Gastrocnemius medialis (tissue), 4 donors: ENCODE measurements around the gene LPA. TPM values are rescaled to one million over a fixed set of nuclear protein-coding genes. Genes with fewer than 3 reads are reported as not detected.

ENCODE experiments used
- ATAC-seq, 2 donors: fragments of 150-250 bp; one replicate each; pipeline ENCODE4 v1.9.1; 2016
- DNase-seq, 2 donors: peaks; one replicate each; pipeline ENCODE4 v3.0.0-alpha.2; 2019
- H3K27ac ChIP-seq, 4 donors: fragments of 200-600 bp; sonication (generic); 1 replicate in 1 of 4; 2 replicates in 3 of 4; pipeline ENCODE4 v1.5.1; 2016 to 2018; ENCODE audit warnings: mild to moderate bottlenecking in 2 of 4, moderate library complexity in 1 of 4
- H3K27me3 ChIP-seq, 3 donors: fragments of 200-600 bp; sonication (generic) in 2 of 3; 1 replicate in 1 of 3; 2 replicates in 2 of 3; pipeline versions ENCODE4 v1.5.1 to v1.6.0; 2016 to 2019; ENCODE audit warnings: mild to moderate bottlenecking in 1 of 3, moderate library complexity in 1 of 3
- H3K36me3 ChIP-seq, 2 donors: fragments of 200-600 bp; sonication (generic) in 1 of 2; one replicate each; pipeline ENCODE4 v1.5.1; 2017 to 2018
- H3K4me1 ChIP-seq, 2 donors: fragments of 200-600 bp; sonication (generic) in 1 of 2; one replicate each; pipeline ENCODE4 v1.5.1; 2016 to 2017; ENCODE audit warnings: mild to moderate bottlenecking in 2 of 2
- H3K4me3 ChIP-seq, 4 donors: fragments of 200-600 bp; sonication (generic) in 3 of 4; 1 replicate in 1 of 4; 2 replicates in 3 of 4; pipeline ENCODE4 v1.5.1; 2016 to 2019; ENCODE audit warnings: mild to moderate bottlenecking in 2 of 4
- H3K9me3 ChIP-seq, 3 donors: fragments of 200-600 bp; sonication (generic) in 2 of 3; 1 replicate in 1 of 3; 2 replicates in 2 of 3; pipeline ENCODE4 v1.5.1; 2016 to 2019
- POLR2A ChIP-seq, 2 donors: fragments of 450-650 bp; IDR thresholded peaks; one replicate each; pipeline ENCODE4 v1.6.1; 2017; ENCODE audit warnings: antibody characterized with exemption in 2 of 2, mild to moderate bottlenecking in 2 of 2, moderate library complexity in 2 of 2
- in situ Hi-C, 4 donors: fragments of 200-750 bp; cut with MboI; loops; one replicate each; pipeline versions ENCODE4 v1.15.0 to v1.8.0; 2017; ENCODE audit warnings: low sequenced_read_pairs in 4 of 4
- intact Hi-C: fragments of 100-400 bp; cut with DNase I; formaldehyde crosslinking; loops from one replicate; pipeline ENCODE4 v1.15.1; 2023; ENCODE audit warnings: low total_unique reads
- total RNA-seq, 4 donors: library from RNA; depleted of rRNA; stranded (reverse); fragments of >200 nt; gene quantifications; one replicate each; pipeline versions ENCODE4 v1.1.0 to v1.2.3, GENCODE V29; 2016
- TF ChIP-seq, protein P1 (sequence below), 5 experiments: fragments of 450-650 bp in 3 of 5; fragments of 200-600 bp in 2 of 5; sonication (generic) in 2 of 5; IDR thresholded peaks in 4 of 5; conservative IDR thresholded peaks in 1 of 5; 1 replicate in 4 of 5; 2 replicates in 1 of 5; pipeline ENCODE4 v1.5.1; 2016 to 2019; ENCODE audit warnings: antibody characterized with exemption in 5 of 5, mild to moderate bottlenecking in 3 of 5, moderate library complexity in 3 of 5

LPA gene
- total RNA-seq, 4 donors from 2014 or later, result not detected

DNA sequence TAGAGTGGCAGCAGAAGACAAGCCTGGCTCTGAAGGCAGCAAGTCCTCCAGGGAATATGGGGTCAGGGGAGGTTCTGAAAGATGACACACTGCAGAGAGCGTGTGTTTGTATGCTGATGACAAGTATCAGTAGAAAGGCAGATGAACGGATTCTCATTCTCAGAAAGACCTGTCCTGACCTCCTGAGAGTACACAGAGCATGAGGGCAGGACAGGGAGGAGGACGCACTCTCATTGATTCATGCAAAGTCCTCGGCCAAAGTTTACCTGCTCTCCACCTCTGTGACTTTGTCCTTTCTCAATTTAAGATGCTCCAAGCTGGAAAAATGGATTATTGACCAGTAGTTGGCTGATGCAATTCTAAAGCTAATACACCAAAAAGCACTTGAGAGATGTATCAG, 156.7 kb downstream of the LPA start:
- H3K9me3 ChIP-seq, result no peaks in the 10 kb centered on the region
- TF ChIP-seq, protein P1, sequence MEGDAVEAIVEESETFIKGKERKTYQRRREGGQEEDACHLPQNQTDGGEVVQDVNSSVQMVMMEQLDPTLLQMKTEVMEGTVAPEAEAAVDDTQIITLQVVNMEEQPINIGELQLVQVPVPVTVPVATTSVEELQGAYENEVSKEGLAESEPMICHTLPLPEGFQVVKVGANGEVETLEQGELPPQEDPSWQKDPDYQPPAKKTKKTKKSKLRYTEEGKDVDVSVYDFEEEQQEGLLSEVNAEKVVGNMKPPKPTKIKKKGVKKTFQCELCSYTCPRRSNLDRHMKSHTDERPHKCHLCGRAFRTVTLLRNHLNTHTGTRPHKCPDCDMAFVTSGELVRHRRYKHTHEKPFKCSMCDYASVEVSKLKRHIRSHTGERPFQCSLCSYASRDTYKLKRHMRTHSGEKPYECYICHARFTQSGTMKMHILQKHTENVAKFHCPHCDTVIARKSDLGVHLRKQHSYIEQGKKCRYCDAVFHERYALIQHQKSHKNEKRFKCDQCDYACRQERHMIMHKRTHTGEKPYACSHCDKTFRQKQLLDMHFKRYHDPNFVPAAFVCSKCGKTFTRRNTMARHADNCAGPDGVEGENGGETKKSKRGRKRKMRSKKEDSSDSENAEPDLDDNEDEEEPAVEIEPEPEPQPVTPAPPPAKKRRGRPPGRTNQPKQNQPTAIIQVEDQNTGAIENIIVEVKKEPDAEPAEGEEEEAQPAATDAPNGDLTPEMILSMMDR (IDR thresholded peaks at IDR 0.05 in 4 of 5, conservative IDR thresholded peaks at IDR 0.05 in 1 of 5), result no peak
- no peak for TF ChIP-seq POLR2A (IDR thresholded peaks at IDR 0.05)
- H3K4me3 ChIP-seq, result no peak overlapping the region
- no peaks in the 10 kb centered on the region for H3K4me1 ChIP-seq
- H3K27me3 ChIP-seq, result no peaks in the 10 kb centered on the region
- H3K27ac ChIP-seq, result no peak overlapping the region
- intact Hi-C loops (no loop called here), in situ Hi-C loops (no loop called here)
- DNase-seq, result no peak
- H3K36me3 ChIP-seq, result no peaks in the 10 kb centered on the region
- ATAC-seq, result no peak

DNA sequence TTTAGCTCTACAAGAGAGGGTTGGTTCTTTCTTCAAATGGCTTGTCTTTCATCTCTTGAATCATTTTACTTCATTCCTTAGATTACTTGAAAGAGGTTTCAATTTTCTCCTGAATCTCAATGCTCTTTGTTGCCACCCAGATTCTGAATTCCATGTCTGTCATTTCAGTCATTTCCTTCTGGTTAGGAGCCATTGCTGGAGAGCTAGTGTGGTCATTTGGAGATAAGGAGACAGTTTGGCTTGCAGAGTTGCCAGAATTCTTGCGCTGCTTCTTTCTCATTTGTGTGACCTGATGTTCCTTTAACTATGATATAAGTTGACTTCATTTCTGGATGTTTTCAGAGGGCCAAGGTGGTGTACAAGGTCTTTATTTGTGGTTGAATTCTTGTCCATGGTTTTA, 158.1 kb downstream of the LPA start:
- in situ Hi-C loops, result no loop called here
- Histone ChIP-seq H3K36me3 (no peaks in the 10 kb centered on the region), H3K9me3 (no peaks in the 10 kb centered on the region), H3K27ac (no peak overlapping the region), H3K4me1 (no peaks in the 10 kb centered on the region), H3K4me3 (no peak overlapping the region), H3K27me3 (no peaks in the 10 kb centered on the region)
- intact Hi-C loops, result no loop called here
- no peak for DNase-seq
- TF ChIP-seq POLR2A (IDR thresholded peaks at IDR 0.05), result no peak
- TF ChIP-seq, protein P1 (IDR thresholded peaks at IDR 0.05 in 4 of 5, conservative IDR thresholded peaks at IDR 0.05 in 1 of 5), result no peak
- ATAC-seq, result no peak

DNA sequence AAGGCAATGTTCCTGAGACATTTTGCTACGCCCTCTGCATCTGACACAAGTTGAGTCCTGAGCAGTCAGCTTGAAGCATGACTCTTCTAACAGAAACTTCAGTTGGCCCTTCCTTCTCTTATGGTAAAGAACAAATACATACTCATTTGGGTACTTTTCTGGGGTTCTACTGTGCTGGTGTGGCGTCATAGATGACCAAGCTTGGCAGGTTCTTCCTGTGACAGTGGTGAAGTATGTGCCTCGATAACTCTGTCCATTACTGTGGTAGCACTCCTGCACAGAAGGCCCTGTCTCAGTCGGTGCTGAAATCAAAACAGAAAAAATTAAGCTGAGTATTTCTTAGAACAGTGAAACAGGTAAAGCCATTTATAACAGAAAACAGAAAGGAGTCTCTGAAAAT, 163.4 kb downstream of the LPA start:
- in situ Hi-C loops, result no loop called here
- no peak overlapping the region for H3K27ac ChIP-seq
- intact Hi-C loops, result no loop called here

DNA sequence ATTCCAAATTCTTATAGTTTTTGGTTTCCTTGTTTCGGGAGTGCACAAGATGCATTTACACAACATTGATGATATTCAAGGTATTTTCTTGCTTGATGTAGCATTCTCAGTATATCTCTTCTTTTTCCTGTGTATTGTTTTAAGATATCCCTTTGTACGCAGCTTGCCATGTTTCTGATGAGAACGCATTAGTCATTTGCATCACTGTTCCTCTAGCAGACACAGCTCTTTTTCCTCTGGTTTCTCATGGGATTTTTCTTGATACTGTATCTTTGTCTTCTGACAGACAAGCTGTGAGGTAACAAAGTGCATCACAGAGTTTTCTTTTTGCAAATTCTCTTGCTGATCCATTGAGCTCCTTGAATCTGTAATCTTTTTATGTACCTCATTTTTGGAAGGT, 169.5 kb downstream of the LPA start:
- ATAC-seq, result no peak
- H3K27me3 ChIP-seq, result no peaks in the 10 kb centered on the region
- intact Hi-C loops, result no loop called here
- H3K36me3 ChIP-seq, result no peaks in the 10 kb centered on the region
- H3K4me3 ChIP-seq, result no peak overlapping the region
- no peak for DNase-seq
- in situ Hi-C loops, result no loop called here
- H3K27ac ChIP-seq, result no peak overlapping the region
- no peak for TF ChIP-seq POLR2A (IDR thresholded peaks at IDR 0.05)
- TF ChIP-seq, protein P1 (IDR thresholded peaks at IDR 0.05 in 4 of 5, conservative IDR thresholded peaks at IDR 0.05 in 1 of 5), result no peak
- no peaks in the 10 kb centered on the region for H3K9me3 ChIP-seq
- no peaks in the 10 kb centered on the region for H3K4me1 ChIP-seq

More for the DNA sequence above, 163.4 kb downstream of the LPA start:
- DNase-seq (no peak), ATAC-seq (no peak)
- H3K9me3 ChIP-seq, result no peaks in the 10 kb centered on the region
- H3K4me1 ChIP-seq, result no peaks in the 10 kb centered on the region
- no peak for TF ChIP-seq POLR2A (IDR thresholded peaks at IDR 0.05)
- TF ChIP-seq, protein P1 (IDR thresholded peaks at IDR 0.05 in 4 of 5, conservative IDR thresholded peaks at IDR 0.05 in 1 of 5), result no peak
- no peak overlapping the region for H3K4me3 ChIP-seq
- no peaks in the 10 kb centered on the region for H3K36me3 ChIP-seq
- no peaks in the 10 kb centered on the region for H3K27me3 ChIP-seq

DNA sequence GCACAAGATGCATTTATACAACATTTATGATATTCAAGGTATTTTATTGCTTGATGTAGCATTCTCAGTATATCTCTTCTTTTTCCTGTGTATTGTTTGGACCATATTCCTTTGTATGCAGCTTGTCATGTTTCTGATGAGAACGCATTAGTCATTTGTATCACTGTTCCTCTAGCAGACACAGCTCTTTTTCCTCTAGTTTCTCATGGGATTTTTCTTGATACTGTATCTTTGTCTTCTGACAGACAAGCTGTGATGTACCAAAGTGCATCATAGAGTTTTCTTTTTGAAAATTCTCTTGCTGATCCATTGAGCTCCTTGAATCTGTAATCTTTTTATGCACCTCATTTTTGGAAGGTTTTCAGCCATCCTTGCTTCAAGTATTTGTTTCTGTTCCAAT, 175.0 kb downstream of the LPA start:
- Histone ChIP-seq H3K9me3 (no peaks in the 10 kb centered on the region), H3K27ac (no peak overlapping the region), H3K36me3 (no peaks in the 10 kb centered on the region), H3K27me3 (no peaks in the 10 kb centered on the region), H3K4me1 (no peaks in the 10 kb centered on the region), H3K4me3 (no peak overlapping the region)
- TF ChIP-seq POLR2A (IDR thresholded peaks at IDR 0.05), result no peak
- TF ChIP-seq, protein P1 (IDR thresholded peaks at IDR 0.05 in 4 of 5, conservative IDR thresholded peaks at IDR 0.05 in 1 of 5), result no peak
- in situ Hi-C loops, result no loop called here
- DNase-seq, result no peak
- intact Hi-C loops, result no loop called here
- ATAC-seq, result no peak
